ENCODE data around the gene SGMS2.

GRCh38 chr4:107896646-107897045 is 71.9 kb downstream of the SGMS2 start:
- no peak for TF ChIP-seq CTCF (IDR thresholded peaks at IDR 0.05; ENCODE audit: low read length)
- TF ChIP-seq EZH2 (optimal IDR thresholded peaks at IDR 0.05; ENCODE audit: low read depth, low read length) = no peak
- TF ChIP-seq EZH2phosphoT487 (IDR thresholded peaks at IDR 0.05; ENCODE audit: low read length) = no peak
